GM19324 (cell line): ENCODE data around the gene FEM1B.

Experiments
- ATAC-seq: cut with Tn5 transposase; IDR thresholded peaks from one replicate; pipeline ENCODE4 v1.9.1; 2021; ENCODE audit warnings: mild to moderate bottlenecking, moderate library complexity; ENCODE audit not compliant: unreplicated experiment, low FRiP score

FEM1B gene

DNA sequence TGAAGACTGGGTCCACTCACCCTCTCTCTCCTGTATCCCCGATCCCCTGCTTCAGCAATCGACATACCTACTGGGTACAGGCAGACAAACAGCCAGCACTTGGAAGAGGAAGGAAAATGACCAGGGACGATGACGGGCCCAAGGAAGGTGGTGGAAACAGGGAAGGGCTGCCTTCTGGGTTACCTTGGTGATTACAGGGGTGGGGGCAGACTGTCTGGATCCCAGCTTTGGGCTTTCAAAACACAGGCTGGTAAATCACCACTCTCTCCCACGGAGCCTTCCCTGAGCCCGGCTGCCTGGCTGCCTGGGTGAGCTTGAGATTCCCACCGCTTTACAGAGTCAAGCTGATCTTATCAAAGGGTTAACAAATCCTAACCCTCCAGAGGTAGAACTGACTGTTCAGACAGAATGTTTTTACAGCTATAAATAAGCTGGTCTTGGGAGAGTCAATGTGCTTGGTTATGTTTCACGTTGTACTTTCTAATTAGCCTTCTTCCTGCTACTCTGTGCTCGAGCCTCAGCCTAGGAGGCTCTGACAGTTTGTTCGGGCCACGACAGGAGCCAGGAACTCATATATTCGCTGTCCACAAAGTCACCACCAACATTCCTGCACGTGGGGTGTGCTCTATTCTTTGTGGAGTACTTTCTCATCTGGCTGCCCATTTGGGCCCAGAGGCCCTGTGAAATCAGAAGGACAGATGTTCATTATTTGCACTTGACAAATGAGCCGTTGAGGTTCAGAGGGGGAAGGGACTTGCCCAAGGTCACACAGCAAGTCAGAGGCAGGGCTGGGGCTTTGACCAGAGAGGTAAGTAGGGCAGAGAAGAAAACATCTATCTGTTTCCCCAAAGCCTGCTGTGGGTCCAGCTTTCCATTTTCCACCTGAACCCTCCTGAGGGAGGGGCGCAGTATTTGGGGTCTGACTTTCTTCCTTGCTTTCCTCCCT is 63.5 kb downstream of the FEM1B start:
- no peak for ATAC-seq

DNA sequence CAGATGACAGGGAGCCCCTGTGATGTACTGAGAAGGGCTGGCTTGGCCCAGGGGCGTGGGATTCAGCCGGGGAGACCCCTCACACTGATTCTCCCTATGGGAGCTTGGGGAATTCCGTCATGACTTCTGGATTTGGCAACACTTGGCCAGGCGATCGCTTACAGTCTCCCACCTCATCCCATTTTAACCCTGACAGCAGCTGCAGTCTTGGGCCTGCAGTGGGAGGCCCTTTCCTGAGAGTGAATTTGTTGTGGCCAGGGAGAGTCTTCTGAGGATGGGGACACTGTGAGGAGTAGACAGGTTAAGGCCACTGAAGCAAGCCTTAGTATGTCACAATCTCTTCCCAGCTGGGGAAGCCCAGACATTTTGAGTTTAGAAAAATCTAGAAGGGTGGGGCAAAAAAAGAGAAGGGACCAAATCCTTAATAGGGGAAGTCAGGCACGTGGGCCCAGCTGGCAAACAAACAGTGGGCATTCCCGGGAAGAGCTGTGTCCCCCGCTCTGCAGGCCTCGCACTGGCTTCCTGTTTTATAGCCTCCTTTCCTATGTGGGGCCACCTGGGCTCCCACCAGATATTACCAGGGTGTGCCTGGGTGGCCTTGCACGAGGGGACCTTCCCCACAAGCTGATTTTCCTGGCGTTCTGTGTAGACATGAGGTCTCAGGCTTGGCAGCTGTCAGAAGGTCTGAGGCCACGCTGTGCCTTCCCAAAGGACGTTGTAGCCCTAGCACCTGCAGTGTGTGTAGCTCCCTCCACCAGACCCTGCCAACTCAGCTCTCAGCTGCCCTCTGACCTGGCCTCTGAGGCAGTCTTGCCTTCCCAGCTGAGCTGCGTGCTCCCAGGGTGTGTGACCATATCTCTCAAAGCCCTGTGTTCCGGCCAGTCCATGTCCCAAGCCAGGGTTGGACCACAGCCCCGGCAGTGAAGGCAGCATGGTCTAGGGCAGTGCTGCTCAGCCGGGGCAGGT is 64.5 kb downstream of the FEM1B start:
- ATAC-seq = no peak

GRCh38 chr15:68343579-68344225 is 66.2 kb downstream of the FEM1B start:
- ATAC-seq = no peak

DNA sequence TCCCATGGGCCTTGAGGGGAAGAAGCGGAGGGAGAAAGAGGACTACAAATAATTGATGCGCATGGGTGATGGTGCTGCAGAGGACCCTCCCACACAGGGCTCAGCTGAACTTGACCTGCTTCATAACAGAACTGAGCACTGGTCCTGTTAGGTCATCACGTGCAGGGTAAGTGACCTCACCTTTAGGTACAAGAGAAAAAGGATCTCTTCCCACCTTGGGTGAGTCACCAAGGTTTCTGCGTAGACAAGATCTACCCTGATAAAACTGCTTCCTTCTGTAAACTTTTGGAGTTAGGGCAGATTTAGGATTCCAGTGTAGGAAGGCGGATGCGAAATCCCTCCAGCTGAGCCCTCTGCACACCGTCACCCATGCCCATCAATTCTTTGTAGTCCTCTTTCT is 67.1 kb downstream of the FEM1B start:
- no peak for ATAC-seq
